ENCODE measurements around the gene ZNF853.

Gene ZNF853

GRCh38 chr7:6636741-6637543 lies 21.5 kb downstream of the ZNF853 start, which contains the start of gene ZNF316:
TSS of gene ZNF316 (plus strand) at chr7:6637318. CDS start at chr7:6642410, 5,092 bp downstream.
- peak; percentile 45 for DNase-seq

GRCh38 chr7:6637544-6638229 lies 22.3 kb downstream of the ZNF853 start:
- DNase-seq: peak; percentile 56

- no peak for DNase-seq
Observed at GRCh38 chr7:6639032-6639431, 23.6 kb downstream of the ZNF853 start.

GRCh38 chr7:6639627-6640026 lies 24.2 kb downstream of the ZNF853 start:
- DNase-seq: no peak

GRCh38 chr7:6640246-6640721 lies 24.9 kb downstream of the ZNF853 start:
- no peak for DNase-seq

GRCh38 chr7:6641305-6642035 lies 26.1 kb downstream of the ZNF853 start:
- no peak for DNase-seq

- no peak for DNase-seq
Observed at GRCh38 chr7:6642239-6642839, 26.9 kb downstream of the ZNF853 start.

- DNase-seq: no peak
Observed at GRCh38 chr7:6642861-6643640, 27.6 kb downstream of the ZNF853 start.

GRCh38 chr7:6643915-6644625 lies 28.7 kb downstream of the ZNF853 start:
- no peak for DNase-seq

GRCh38 chr7:6644728-6645127 lies 29.3 kb downstream of the ZNF853 start:
- DNase-seq: no peak

GRCh38 chr7:6646465-6646864 lies 31.1 kb downstream of the ZNF853 start:
- no peak for DNase-seq

GRCh38 chr7:6647080-6647479 lies 31.7 kb downstream of the ZNF853 start:
- DNase-seq: no peak

- DNase-seq: no peak
Observed at GRCh38 chr7:6647541-6647940, 32.1 kb downstream of the ZNF853 start.

- no peak for DNase-seq
Observed at GRCh38 chr7:6648066-6648814, 32.8 kb downstream of the ZNF853 start.

GRCh38 chr7:6648815-6649104 lies 33.4 kb downstream of the ZNF853 start:
- DNase-seq: no peak

GRCh38 chr7:6649241-6649961 lies 34.0 kb downstream of the ZNF853 start:
- DNase-seq: no peak

- no peak for DNase-seq
Observed at GRCh38 chr7:6650086-6650485, 34.7 kb downstream of the ZNF853 start.

- no peak for DNase-seq
Observed at GRCh38 chr7:6650521-6651011, 35.2 kb downstream of the ZNF853 start.

- DNase-seq: no peak
Observed at GRCh38 chr7:6651851-6652445, 36.5 kb downstream of the ZNF853 start.

Data from activated gamma-delta T cell (primary cell).